Chondrocyte (in vitro differentiated cells): Measurements from ENCODE around the gene GNAI2. TPM values are rescaled to one million over a fixed set of nuclear protein-coding genes. Genes with fewer than 3 reads are reported as not detected.
"Not testable (repeated sequence)": the region's sequence is repeated elsewhere in the genome, so short reads cannot be mapped to it uniquely, and the experiment has no call there.

Experiments
- DNase-seq: peaks from one replicate; pipeline ENCODE4 v3.0.0; 2021; ENCODE audit warnings: mixed read lengths, low spot score
- H3K27ac Mint-ChIP-seq: one replicate; pipeline ENCODE4 v1.8.0; 2021; ENCODE audit warnings: mild to moderate bottlenecking, moderate library complexity, mixed read lengths; ENCODE audit not compliant: unreplicated experiment
- H3K27me3 Mint-ChIP-seq: 2 replicates; pipeline ENCODE4 v1.8.0; 2021; ENCODE audit warnings: low read depth, mixed read lengths
- H3K36me3 Mint-ChIP-seq: 2 replicates; pipeline ENCODE4 v1.8.0; 2021; ENCODE audit warnings: low read depth, mixed read lengths
- H3K4me1 Mint-ChIP-seq: 2 replicates; pipeline ENCODE4 v1.8.0; 2021; ENCODE audit warnings: low read depth, mild to moderate bottlenecking, mixed read lengths
- H3K4me3 Mint-ChIP-seq: one replicate; pipeline ENCODE4 v1.8.0; 2021; ENCODE audit warnings: mild to moderate bottlenecking, moderate library complexity, mixed read lengths; ENCODE audit not compliant: unreplicated experiment
- H3K9me3 Mint-ChIP-seq: 2 replicates; pipeline ENCODE4 v1.8.0; 2021; ENCODE audit warnings: low read depth, mixed read lengths
- CTCF ChIP-seq: fragments of 200-600 bp; sonication (generic); IDR thresholded peaks from 2 replicates; pipeline ENCODE4 v1.5.0; 2021; ENCODE audit warnings: antibody characterized with exemption, mild to moderate bottlenecking, moderate library complexity
- total RNA-seq: library from RNA; stranded (reverse); gene quantifications from 3 replicates; pipeline ENCODE4 v1.2.1, GENCODE V29; 2021

GNAI2 gene
- total RNA-seq, 1 donor from 2014 or later, result 444 TPM

DNA sequence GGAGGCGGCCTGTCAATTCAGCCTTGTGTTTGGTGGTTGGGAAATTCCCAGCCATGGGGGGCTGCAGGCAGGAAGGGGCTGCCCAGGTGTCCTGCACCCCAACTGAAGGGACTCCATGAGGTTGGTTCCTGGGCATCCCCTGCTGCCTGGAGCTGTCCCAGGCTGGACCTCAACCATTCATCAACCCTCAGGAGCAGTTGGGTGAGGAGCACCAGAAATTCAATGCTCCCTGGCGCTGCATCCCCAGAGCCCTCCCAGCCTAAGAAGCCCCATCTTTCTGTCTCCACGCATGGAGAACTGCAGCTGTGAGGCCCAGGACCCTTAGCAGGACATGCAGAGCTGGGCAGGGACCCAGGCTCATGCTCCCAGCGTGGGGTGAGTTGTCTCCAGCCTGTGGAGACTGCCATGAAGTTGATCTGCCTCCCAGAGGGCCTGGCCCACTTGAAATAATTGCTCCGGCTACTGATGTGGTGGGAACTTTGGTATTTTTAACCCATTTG is 25.0 kb downstream of the GNAI2 start:
- Mint-ChIP-seq H3K9me3 (no peaks in the 10 kb centered on the region), H3K27ac (peak overlapping the region; percentile 94), H3K36me3 (peaks cover 13% of the 10 kb centered on the region), H3K4me1 (peaks cover 60% of the 10 kb centered on the region), H3K4me3 (peak overlapping the region; percentile 71), H3K27me3 (no peaks in the 10 kb centered on the region)
- TF ChIP-seq CTCF, result no peak
- DNase-seq, result no peak

GRCh38 chr3:50261505-50261904 is 25.5 kb downstream of the GNAI2 start:
- Mint-ChIP-seq H3K27ac (peak overlapping the region; percentile 94), H3K4me3 (peak overlapping the region; percentile 71), H3K4me1 (peaks cover 64% of the 10 kb centered on the region), H3K9me3 (no peaks in the 10 kb centered on the region), H3K27me3 (no peaks in the 10 kb centered on the region), H3K36me3 (peaks cover 10% of the 10 kb centered on the region)
- TF ChIP-seq CTCF, result no peak
- no peak for DNase-seq

GRCh38 chr3:50262200-50262599 is 26.2 kb downstream of the GNAI2 start:
- not testable (repeated sequence) for H3K27me3 Mint-ChIP-seq, DNase-seq, H3K9me3 Mint-ChIP-seq, H3K4me3 Mint-ChIP-seq, H3K36me3 Mint-ChIP-seq
- Mint-ChIP-seq H3K4me1 (peaks cover 70% of the 10 kb centered on the region), H3K27ac (peak overlapping the region; percentile 96)

- no peaks in the 10 kb centered on the region for H3K9me3 Mint-ChIP-seq
- no peak for DNase-seq
- H3K4me3 Mint-ChIP-seq, result no peak overlapping the region
- no peaks in the 10 kb centered on the region for H3K27me3 Mint-ChIP-seq
- peaks cover 73% of the 10 kb centered on the region for H3K4me1 Mint-ChIP-seq
- H3K36me3 Mint-ChIP-seq, result no peaks in the 10 kb centered on the region
- TF ChIP-seq CTCF, result no peak
- H3K27ac Mint-ChIP-seq, result peak overlapping the region; percentile 96
These were observed 26.8 kb downstream of the GNAI2 start for GRCh38 chr3:50262778-50263177.

DNA sequence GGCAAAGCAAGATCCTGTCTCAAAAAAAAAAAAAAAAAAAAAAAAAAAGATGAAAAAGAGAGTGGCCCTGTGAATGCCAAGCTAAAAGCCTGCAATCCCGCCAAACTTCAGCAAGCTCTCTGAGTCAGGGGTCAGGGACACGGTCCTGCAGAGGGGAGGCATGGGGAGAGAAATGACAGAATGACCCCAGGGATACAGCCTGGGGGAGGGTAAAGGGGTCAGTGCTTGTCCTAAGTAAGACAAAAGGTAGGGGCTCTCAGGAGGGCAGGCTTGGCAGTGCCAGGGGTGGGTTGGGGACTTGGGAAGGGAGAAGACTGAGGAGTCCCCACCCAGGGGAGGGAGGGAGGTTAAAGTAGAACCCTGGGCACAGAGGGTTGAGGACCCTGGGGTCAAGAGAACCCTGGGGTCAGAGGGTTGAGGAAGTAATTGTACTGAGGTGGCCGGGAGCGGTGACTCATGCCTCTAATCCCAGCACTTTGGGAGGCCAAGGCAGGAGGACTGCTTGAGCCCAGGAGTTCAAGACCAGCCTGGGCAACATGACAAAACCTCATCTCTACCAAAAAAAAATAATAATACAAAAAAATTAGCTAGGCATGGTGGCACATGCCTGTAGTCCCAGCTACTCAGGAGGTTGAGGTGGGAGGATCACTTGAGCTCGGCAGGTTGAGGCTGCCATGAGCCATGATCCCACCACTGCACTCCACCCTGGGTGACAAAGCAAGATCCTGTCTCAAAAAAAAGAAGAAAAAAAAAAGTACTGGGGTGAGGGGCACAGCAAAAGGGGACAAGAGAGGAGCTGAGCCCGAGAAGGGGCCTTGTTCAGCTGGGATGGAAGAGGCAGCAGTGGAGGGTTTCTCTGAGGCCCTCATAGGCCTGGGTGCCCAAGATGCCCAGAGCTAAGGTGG is 27.7 kb downstream of the GNAI2 start:
- DNase-seq, result no peak
- H3K27ac Mint-ChIP-seq, result peak overlapping the region; percentile 96
- no peak for TF ChIP-seq CTCF
- no peaks in the 10 kb centered on the region for H3K9me3 Mint-ChIP-seq
- H3K4me1 Mint-ChIP-seq, result peaks cover 82% of the 10 kb centered on the region
- no peaks in the 10 kb centered on the region for H3K27me3 Mint-ChIP-seq
- H3K36me3 Mint-ChIP-seq, result no peaks in the 10 kb centered on the region
- H3K4me3 Mint-ChIP-seq, result peak overlapping the region; percentile 25
